ENCODE data around the gene NCAPD3. TPM values are rescaled to one million over a fixed set of nuclear protein-coding genes. Genes with fewer than 3 reads are reported as not detected.

Gene NCAPD3
- total and polyA plus RNA-seq, 9 of the 15 experiments (the other 6 are each of a cell fraction or from before 2014, with no cell fraction given): 23.6 to 80.6 (median 58.6) TPM

- TF ChIP-seq PRDM10 (IDR thresholded peaks at IDR 0.05; ENCODE audit: partially characterized antibody): no peak
- no peak for TF ChIP-seq E2F6 (IDR thresholded peaks at IDR 0.05; ENCODE audit: borderline replicate concordance in 1 of 2, extremely low read depth in 1 of 2, insufficient read depth in 1 of 2, insufficient read length in 1 of 2, low read depth in 1 of 2, low read length in 1 of 2, poor library complexity in 1 of 2, severe bottlenecking in 1 of 2)
- TF ChIP-seq ZNF584 (CRISPR knock-in tag; IDR thresholded peaks at IDR 0.05; ENCODE audit: low read depth): 0 out of 2 replicates have a peak, but pooled peaks have one; percentile 19
- TF ChIP-seq POLR2B (IDR thresholded peaks at IDR 0.05; ENCODE audit: low read depth, partially characterized antibody): no peak
- no peak for TF ChIP-seq ZFP30 (CRISPR knock-in tag; IDR thresholded peaks at IDR 0.05; ENCODE audit: borderline replicate concordance)
- TF ChIP-seq ZNF384 (IDR thresholded peaks at IDR 0.05; ENCODE audit: low read depth, low read length): no peak
- no peak for TF ChIP-seq SP2 (IDR thresholded peaks at IDR 0.05; ENCODE audit: extremely low read depth, low read depth, low read length, poor library complexity, severe bottlenecking)
- no peak for TF ChIP-seq CCAR2 (IDR thresholded peaks at IDR 0.05; ENCODE audit: low read depth, low read length)
- no peak for TF ChIP-seq ZNF282 (CRISPR knock-in tag; IDR thresholded peaks at IDR 0.05)
- TF ChIP-seq GABPA (tag; conservative IDR thresholded peaks at IDR 0.05; ENCODE audit: low read depth): peak; percentile 57
- TF ChIP-seq CREM (IDR thresholded peaks at IDR 0.05; ENCODE audit: low read depth): no peak
Measured at GRCh38 chr11:134260503-134260902, 36.7 kb upstream of the NCAPD3 start (continued).
